Psoas muscle (tissue), 8 donors: ENCODE results near the gene TMEM130. TPM values are rescaled to one million over a fixed set of nuclear protein-coding genes. Genes with fewer than 3 reads are reported as not detected.

Experiments
- ATAC-seq, 4 donors: fragments of 200-7000 bp; cut with Tn5 transposase; one replicate each; pipeline ENCODE4 v1.9.1; 2020; ENCODE audit warnings: moderate library complexity in 3 of 4, mild to moderate bottlenecking in 2 of 4
- DNase-seq, 2 donors: peaks; one replicate each; pipeline ENCODE4 v3.0.0-alpha.2; 2020
- H3K27ac ChIP-seq: fragments of 200-600 bp; one replicate; pipeline ENCODE4 v1.8.0; 2022
- H3K27me3 ChIP-seq, 3 donors: fragments of 200-600 bp in 1 of 3; one replicate each; pipeline versions ENCODE4 v1.6.1 to v1.8.0; 2013 to 2022; ENCODE audit warnings: low read length in 2 of 3, mild to moderate bottlenecking in 2 of 3, moderate library complexity in 1 of 3; ENCODE audit not compliant: insufficient read depth in 3 of 3
- H3K36me3 ChIP-seq, 2 donors: fragments of 200-600 bp in 1 of 2; one replicate each; pipeline versions ENCODE4 v1.6.1 to v1.8.0; 2013 to 2022; ENCODE audit warnings: low read depth in 1 of 2, mild to moderate bottlenecking in 1 of 2, moderate library complexity in 1 of 2; ENCODE audit not compliant: insufficient read depth in 1 of 2
- H3K4me1 ChIP-seq: fragments of 200-600 bp; one replicate; pipeline ENCODE4 v1.8.0; 2022
- H3K4me3 ChIP-seq: fragments of 200-600 bp; one replicate; pipeline ENCODE4 v1.8.0; 2022; ENCODE audit warnings: mild to moderate bottlenecking
- H3K9me3 ChIP-seq: fragments of 200-600 bp; one replicate; pipeline ENCODE4 v1.8.0; 2022
- WGBS, 3 donors: extraction: QIAGEN DNeasy Blood & Tissue Kit; methylation state at CpG; one replicate each; pipeline versions ENCODE4 v1.1.6 to v1.1.7; 2013; 5-methylcytosine and 5-hydroxymethylcytosine counted together
- intact Hi-C, 2 donors: fragments of 100-400 bp; cut with DNase I; formaldehyde crosslinking; loops; one replicate each; pipeline versions ENCODE4 v1.11.0 to v1.14.2; 2022
- polyA plus RNA-seq, 3 donors: library from polyadenylated mRNA; stranded (reverse); fragments of 200-250 nt; gene quantifications; one replicate each; pipeline ENCODE4 v1.2.3, GENCODE V29; 2013
- total RNA-seq, 4 donors: library from RNA; stranded (reverse); fragmentation: NEBNext Ultra II Directional in 2 of 4; extraction: Animal tissue kit (Norgen Biotek cat#: 25700) in 2 of 4; gene quantifications; one replicate each; pipeline versions ENCODE4 v1.2.1 to v1.2.4, GENCODE V29; 2021 to 2023
- TF ChIP-seq, protein P1 (sequence below): fragments of 200-600 bp; IDR thresholded peaks from one replicate; pipeline ENCODE4 v1.8.0; 2022; ENCODE audit warnings: antibody characterized with exemption
- donor health status: healthy with polysubstance abuse.
- donor health status: DM: no; HTN: no; CAD: no; lungs with moderate emphysema.
- donor health status: Bipolar disorder and iron deficiency.
- donor health status: healthy.
- donor health status: DM: yes; HTN: yes; CAD: no.
- donor health status: DM: no; HTN: no; CAD: no.
- donor health status: DM: no; HTN: no; CAD: no.
- donor health status: DM: yes; HTN: yes; CAD: no.

Gene TMEM130
- total and polyA plus RNA-seq, 7 donors, result 0.08 TPM; not detected in 6

DNA sequence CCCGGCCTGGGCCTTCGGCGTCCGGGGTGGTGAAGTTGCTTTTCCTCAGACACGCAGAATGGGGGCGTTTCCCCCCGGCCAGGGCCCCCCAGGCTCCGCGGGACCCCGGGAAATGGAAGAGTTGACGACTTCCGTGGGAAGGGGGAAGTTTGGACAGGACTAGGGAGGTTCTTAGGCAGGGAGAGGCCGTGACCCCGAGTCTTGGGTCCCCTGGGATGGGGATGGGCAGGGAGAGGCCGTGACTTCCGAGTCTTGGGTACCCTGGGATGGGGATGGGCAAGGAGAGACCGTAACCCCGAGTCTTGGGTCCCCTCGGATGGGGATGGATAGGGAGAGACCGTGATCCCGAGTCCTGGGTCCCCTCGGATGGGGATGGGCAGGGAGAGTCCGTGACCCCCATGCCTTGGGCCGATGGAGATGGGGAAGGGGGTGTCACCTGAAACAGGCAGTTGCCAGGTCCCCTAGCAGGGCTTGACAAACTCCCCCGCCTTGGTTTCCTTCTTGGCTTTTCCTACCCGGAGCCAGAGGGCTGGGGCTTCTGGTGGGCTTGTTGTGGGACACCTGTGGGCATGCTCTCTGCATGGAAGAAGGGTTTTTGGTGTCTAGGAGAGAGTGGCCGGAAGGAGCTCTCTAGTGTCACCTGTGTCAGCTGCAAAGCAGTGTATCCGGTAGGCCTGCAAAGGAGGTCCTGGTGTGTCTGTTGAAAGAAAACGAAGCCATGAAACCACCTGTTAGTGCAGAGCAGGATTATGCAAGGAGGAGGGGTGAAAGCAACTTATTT is 9.6 kb upstream of the TMEM130 start:
- Histone ChIP-seq H3K4me1 (peaks cover 10% of the 10 kb centered on the region), H3K36me3 (peaks cover 3 to 35% of the 10 kb centered on the region in 2 donors), H3K27me3 (no peaks in the 10 kb centered on the region), H3K9me3 (no peaks in the 10 kb centered on the region), H3K27ac (peak overlapping the region; percentile 99), H3K4me3 (peak overlapping the region; percentile 82)
- WGBS, 3 donors, result 1% methylated on average over 27 to 29 of the region's 29 CpGs
- ATAC-seq, result peak; percentile 71 to 83 (median 79)
- intact Hi-C loops, result no loop called here
- DNase-seq, result peak in 1 of 2 donors; percentile 23
- TF ChIP-seq, protein P1, sequence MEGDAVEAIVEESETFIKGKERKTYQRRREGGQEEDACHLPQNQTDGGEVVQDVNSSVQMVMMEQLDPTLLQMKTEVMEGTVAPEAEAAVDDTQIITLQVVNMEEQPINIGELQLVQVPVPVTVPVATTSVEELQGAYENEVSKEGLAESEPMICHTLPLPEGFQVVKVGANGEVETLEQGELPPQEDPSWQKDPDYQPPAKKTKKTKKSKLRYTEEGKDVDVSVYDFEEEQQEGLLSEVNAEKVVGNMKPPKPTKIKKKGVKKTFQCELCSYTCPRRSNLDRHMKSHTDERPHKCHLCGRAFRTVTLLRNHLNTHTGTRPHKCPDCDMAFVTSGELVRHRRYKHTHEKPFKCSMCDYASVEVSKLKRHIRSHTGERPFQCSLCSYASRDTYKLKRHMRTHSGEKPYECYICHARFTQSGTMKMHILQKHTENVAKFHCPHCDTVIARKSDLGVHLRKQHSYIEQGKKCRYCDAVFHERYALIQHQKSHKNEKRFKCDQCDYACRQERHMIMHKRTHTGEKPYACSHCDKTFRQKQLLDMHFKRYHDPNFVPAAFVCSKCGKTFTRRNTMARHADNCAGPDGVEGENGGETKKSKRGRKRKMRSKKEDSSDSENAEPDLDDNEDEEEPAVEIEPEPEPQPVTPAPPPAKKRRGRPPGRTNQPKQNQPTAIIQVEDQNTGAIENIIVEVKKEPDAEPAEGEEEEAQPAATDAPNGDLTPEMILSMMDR, result no peak

DNA sequence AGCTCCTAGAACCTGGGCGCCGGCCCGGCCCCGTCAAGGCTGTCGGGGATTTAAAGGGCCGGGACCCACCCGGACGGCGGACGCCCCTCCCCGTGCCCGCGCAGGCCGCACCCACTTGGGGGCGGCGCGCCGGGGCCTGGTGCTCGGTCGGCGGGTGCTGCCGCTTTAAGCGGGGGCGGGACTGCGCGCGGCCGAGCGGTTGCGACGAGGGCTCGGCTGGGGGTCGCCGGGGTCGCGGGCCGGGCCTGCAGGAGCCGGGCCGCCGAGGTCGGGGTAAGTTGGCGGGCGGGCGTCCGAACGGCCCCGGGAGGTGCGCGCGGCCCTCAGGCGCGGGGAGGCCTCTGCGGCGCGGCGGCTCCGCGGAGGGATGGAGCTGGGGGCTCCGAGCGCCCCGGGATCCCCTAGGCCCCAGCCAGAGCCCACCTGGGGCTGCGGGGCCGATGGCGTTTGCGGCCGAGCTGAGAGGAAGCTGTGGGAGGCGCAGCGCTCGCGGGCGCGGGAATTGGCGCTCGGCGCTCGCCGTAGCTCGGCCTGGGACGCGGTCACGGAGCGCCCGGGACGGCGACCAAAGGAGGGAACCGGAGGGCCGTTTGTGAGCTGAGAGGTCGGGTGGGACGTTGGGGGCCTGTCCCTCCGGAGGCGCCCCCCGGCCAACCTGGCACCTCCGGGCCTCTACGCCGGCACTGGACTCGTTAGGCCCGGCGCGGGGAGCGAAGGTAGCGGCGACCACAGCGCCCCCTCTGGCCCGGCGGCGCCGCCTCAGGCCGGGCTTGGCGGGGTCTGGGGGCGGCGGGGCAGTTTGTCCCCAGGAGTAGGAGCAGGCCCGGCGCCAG is 8.8 kb upstream of the TMEM130 start, which contains the start of gene TRRAP:
TSS of gene TRRAP (plus strand) at position 168 of the 833 bp plus-strand sequence. CDS start 2,619 bp downstream, outside the sequence.
- no peaks in the 10 kb centered on the region for H3K27me3 ChIP-seq
- peak; percentile 85 to 93 (median 88) for ATAC-seq
- no peaks in the 10 kb centered on the region for H3K9me3 ChIP-seq
- peak; percentile 79 to 86 for DNase-seq
- H3K27ac ChIP-seq, result peak within 1 kb of the TSS; percentile 99
- H3K4me1 ChIP-seq, result peaks cover 10% of the 10 kb centered on the region
- 0 to 1% (median 0%) methylated on average over 61 to 113 of the region's 113 CpGs for WGBS, 3 donors
- TF ChIP-seq, protein P1, result peak; percentile 95
- intact Hi-C loops, result no loop called here
- peak within 1 kb of the TSS; percentile 82 for H3K4me3 ChIP-seq
- peaks cover 3 to 27% of the 10 kb centered on the region in 2 donors for H3K36me3 ChIP-seq

GRCh38 chr7:98877692-98878364 is 8.0 kb upstream of the TMEM130 start:
- H3K4me3 ChIP-seq, result peak overlapping the region; percentile 82
- ATAC-seq (peak; percentile 1 to 32 (median 17)), DNase-seq (no peak)
- intact Hi-C loops, result no loop called here
- peak overlapping the region; percentile 99 for H3K27ac ChIP-seq
- no peaks in the 10 kb centered on the region for H3K27me3 ChIP-seq
- no peaks in the 10 kb centered on the region for H3K9me3 ChIP-seq
- WGBS, 3 donors, result 18 to 26% (median 23%) methylated on average over 17 to 18 of the region's 18 CpGs
- H3K4me1 ChIP-seq, result peaks cover 10% of the 10 kb centered on the region
- H3K36me3 ChIP-seq, result peaks cover 3 to 19% of the 10 kb centered on the region in 2 donors
- TF ChIP-seq, protein P1, result no peak

- TF ChIP-seq, protein P1, result no peak
- Histone ChIP-seq H3K27ac (no peak overlapping the region), H3K9me3 (no peaks in the 10 kb centered on the region), H3K4me1 (peaks cover 10% of the 10 kb centered on the region), H3K4me3 (no peak overlapping the region), H3K27me3 (peaks cover 0 to 2% (median 0%) of the 10 kb centered on the region in 3 donors), H3K36me3 (peaks cover 3 to 13% of the 10 kb centered on the region in 2 donors)
- 81 to 84% (median 83%) methylated on average over 6 of the region's 6 CpGs for WGBS, 3 donors
- intact Hi-C loops, result no loop called here
- DNase-seq, result no peak
- ATAC-seq, result no peak
Measured at GRCh38 chr7:98877146-98877545, 7.3 kb upstream of the TMEM130 start.
